Calu3 (cell line): ENCODE data around the gene ANOS1. TPM values are rescaled to one million over a fixed set of nuclear protein-coding genes. Genes with fewer than 3 reads are reported as not detected.

Source experiments
- BruUV-seq: library from RNA; stranded (reverse); fragments of 400-500 nt; replicated peaks from 2 replicates; lab custom pipeline; 2021; lab: Mats Ljungman, UMichigan
- CTCF ChIA-PET: fragments of 300-600 bp; sonication (Branson Sonifier 250); formaldehyde crosslinking; loops from one replicate; lab custom pipeline; 2022; ENCODE audit warnings: antibody characterized with exemption; lab: Charles Lee
- DNase-seq: peaks from one replicate; pipeline ENCODE4 v3.0.0; 2022
- H3K27ac Mint-ChIP-seq: one replicate; pipeline ENCODE4 v1.8.0; 2022; ENCODE audit warnings: mixed read lengths; ENCODE audit not compliant: unreplicated experiment
- H3K27me3 Mint-ChIP-seq: one replicate; pipeline ENCODE4 v1.8.0; 2022; ENCODE audit warnings: mixed read lengths; ENCODE audit not compliant: unreplicated experiment
- H3K36me3 Mint-ChIP-seq: one replicate; pipeline ENCODE4 v1.8.0; 2022; ENCODE audit warnings: mild to moderate bottlenecking, moderate library complexity, mixed read lengths; ENCODE audit not compliant: insufficient read depth, unreplicated experiment
- H3K4me1 Mint-ChIP-seq: one replicate; pipeline ENCODE4 v1.8.0; 2022; ENCODE audit warnings: mild to moderate bottlenecking, low read depth, mixed read lengths; ENCODE audit not compliant: unreplicated experiment
- H3K4me3 Mint-ChIP-seq: one replicate; pipeline ENCODE4 v1.8.0; 2022; ENCODE audit warnings: mild to moderate bottlenecking, low read depth, moderate library complexity, mixed read lengths; ENCODE audit not compliant: unreplicated experiment
- H3K9me3 Mint-ChIP-seq: one replicate; pipeline ENCODE4 v1.8.0; 2022; ENCODE audit warnings: low read depth, mixed read lengths; ENCODE audit not compliant: unreplicated experiment
- CTCF ChIP-seq: fragments of 200-600 bp; IDR thresholded peaks from one replicate; pipeline ENCODE4 v1.8.0; 2022; ENCODE audit warnings: antibody characterized with exemption; ENCODE audit not compliant: unreplicated experiment
- intact Hi-C: fragments of 100-400 bp; cut with micrococcal nuclease; formaldehyde crosslinking; loops from one replicate; pipeline ENCODE4 v1.10.0; 2022; ENCODE audit not compliant: unreplicated experiment
- total RNA-seq: library from RNA; stranded (reverse); gene quantifications from 2 replicates; pipeline ENCODE4 v1.2.3, GENCODE V29; 2022

Gene ANOS1
- total RNA-seq, 1 experiment from 2014 or later: 0.33 TPM

GRCh38 chrX:8576821-8577220 is 155.1 kb downstream of the ANOS1 start:
- intact Hi-C loops: no loop called here
- no peaks in the 10 kb centered on the region for H3K36me3 Mint-ChIP-seq
- no peak for DNase-seq
- no peak for TF ChIP-seq CTCF
- no peaks in the 10 kb centered on the region for H3K9me3 Mint-ChIP-seq
- H3K4me3 Mint-ChIP-seq: no peak overlapping the region
- CTCF ChIA-PET: no interaction called here
- no peak overlapping the region for H3K27ac Mint-ChIP-seq
- no TSS peak for BruUV-seq
- H3K27me3 Mint-ChIP-seq: no peaks in the 10 kb centered on the region
- H3K4me1 Mint-ChIP-seq: no peaks in the 10 kb centered on the region

- Mint-ChIP-seq H3K27ac (no peak overlapping the region), H3K36me3 (no peaks in the 10 kb centered on the region), H3K9me3 (peaks cover 2% of the 10 kb centered on the region), H3K27me3 (no peaks in the 10 kb centered on the region), H3K4me3 (no peak overlapping the region), H3K4me1 (no peaks in the 10 kb centered on the region)
- TF ChIP-seq CTCF: no peak
- BruUV-seq: no TSS peak
- intact Hi-C loops: no loop called here
- CTCF ChIA-PET: no interaction called here
- no peak for DNase-seq
Observed at GRCh38 chrX:8565729-8566128, 166.2 kb downstream of the ANOS1 start.

GRCh38 chrX:8548446-8548845 is 183.5 kb downstream of the ANOS1 start:
- TF ChIP-seq CTCF: no peak
- H3K27ac Mint-ChIP-seq: no peak overlapping the region
- no peaks in the 10 kb centered on the region for H3K36me3 Mint-ChIP-seq
- intact Hi-C loops: no loop called here
- CTCF ChIA-PET: no interaction called here
- H3K4me3 Mint-ChIP-seq: no peak overlapping the region
- H3K4me1 Mint-ChIP-seq: no peaks in the 10 kb centered on the region
- no TSS peak for BruUV-seq
- DNase-seq: no peak
- H3K9me3 Mint-ChIP-seq: peaks cover 6% of the 10 kb centered on the region
- no peaks in the 10 kb centered on the region for H3K27me3 Mint-ChIP-seq

DNA sequence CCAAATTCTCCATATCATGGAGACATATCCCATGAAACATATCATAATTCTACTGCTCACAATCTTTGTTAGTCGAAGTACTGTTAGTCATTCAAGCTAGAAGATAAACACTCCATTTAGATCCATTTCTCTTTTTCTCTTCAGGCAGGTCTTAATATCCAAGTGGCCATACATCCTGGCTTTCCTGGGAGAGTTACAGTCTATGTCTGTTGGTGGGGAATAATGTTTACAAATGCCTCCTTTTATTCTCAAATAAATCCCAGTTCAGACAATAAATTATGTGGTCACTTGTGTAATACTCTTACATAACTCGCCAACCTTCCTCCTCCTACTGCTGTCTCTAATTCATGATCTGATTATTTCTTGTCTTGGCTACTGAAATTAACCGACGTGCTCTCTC is 185.2 kb downstream of the ANOS1 start:
- CTCF ChIA-PET: no interaction called here
- no peak for DNase-seq
- Mint-ChIP-seq H3K27ac (no peak overlapping the region), H3K4me3 (no peak overlapping the region), H3K9me3 (peaks cover 6% of the 10 kb centered on the region), H3K36me3 (no peaks in the 10 kb centered on the region), H3K4me1 (no peaks in the 10 kb centered on the region), H3K27me3 (no peaks in the 10 kb centered on the region)
- intact Hi-C loops: no loop called here
- TF ChIP-seq CTCF: no peak
- BruUV-seq: no TSS peak
